Skin epidermis (tissue), 12 donors: ENCODE measurements around the gene TAPT1.
"Not testable (repeated sequence)": the region's sequence is repeated elsewhere in the genome, so short reads cannot be mapped to it uniquely, and the experiment has no call there.

Source experiments
- H3K27ac ChIP-seq, 21 experiments: fragments of 200-600 bp; sonication (generic) in 11 of 21; one replicate each; pipeline ENCODE4 v1.5.0; 2020; ENCODE audit warnings: mild to moderate bottlenecking in 3 of 21, inconsistent platforms in 2 of 21, moderate library complexity in 2 of 21
- H3K4me3 ChIP-seq, 7 experiments: fragments of 200-600 bp; sonication (generic) in 2 of 7; one replicate each; pipeline ENCODE4 v1.5.0; 2020; ENCODE audit warnings: inconsistent platforms in 2 of 7, mild to moderate bottlenecking in 2 of 7, moderate library complexity in 1 of 7

TAPT1 gene

DNA sequence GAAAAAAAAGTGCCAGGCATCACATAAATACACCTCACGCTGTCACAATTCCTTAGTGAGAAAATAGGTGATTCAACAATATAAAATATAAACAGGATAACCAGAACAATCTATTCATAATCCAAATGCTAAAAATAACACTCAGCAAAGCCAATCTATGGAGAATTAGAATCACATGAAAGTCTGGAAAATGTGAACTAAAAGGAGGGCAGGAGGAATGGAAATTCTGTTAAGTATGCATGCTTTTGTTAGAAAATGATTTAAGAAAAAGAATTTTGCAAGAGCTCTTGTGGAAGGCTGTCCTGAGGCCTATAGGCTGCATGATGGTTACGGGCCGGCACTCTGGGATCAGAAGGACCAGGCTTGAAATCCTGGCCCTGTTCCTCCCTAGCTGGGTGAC, 71.8 kb downstream of the TAPT1 start:
- Histone ChIP-seq H3K27ac (no peak overlapping the region), H3K4me3 (no peak overlapping the region)

DNA sequence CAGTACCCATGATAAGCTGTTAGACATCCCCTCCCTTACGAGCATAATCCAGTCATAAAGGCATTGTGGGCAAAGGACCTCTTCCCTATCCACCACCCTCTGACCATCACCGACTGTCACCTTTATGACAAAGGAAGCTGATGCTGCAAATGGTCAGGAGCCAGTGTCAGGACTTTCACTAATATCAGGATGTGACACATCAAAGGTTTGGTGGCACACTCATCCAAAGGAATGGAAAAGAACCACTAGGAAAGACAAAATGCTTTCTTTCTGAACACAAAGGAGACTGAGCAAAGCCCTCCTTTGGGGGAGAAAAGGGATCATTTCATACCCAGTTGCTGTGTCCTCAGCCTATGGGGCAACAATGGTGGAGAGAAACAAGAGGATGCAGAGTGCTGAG, 75.6 kb downstream of the TAPT1 start:
- Histone ChIP-seq H3K27ac (no peak overlapping the region), H3K4me3 (no peak overlapping the region)

DNA sequence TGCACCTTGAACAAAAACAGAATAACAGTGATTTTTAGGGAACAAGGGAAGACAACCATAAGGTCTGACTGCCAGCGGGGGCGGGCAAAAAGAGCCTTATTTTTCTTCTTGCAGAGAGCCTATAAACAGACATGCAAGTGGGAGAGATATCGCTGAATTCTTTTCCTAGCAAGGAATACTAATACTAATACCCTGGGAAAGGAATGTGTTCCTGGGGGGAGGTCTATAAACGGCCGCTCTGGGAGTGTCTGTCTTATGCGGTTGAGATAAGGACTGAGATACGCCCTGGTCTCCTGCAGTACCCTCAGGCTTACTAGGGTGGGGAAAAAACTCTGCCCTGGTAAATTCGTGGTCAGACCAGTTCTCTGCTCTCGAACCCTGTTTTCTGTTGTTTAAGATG, 81.4 kb downstream of the TAPT1 start:
- not testable (repeated sequence) for H3K4me3 ChIP-seq, H3K27ac ChIP-seq

DNA sequence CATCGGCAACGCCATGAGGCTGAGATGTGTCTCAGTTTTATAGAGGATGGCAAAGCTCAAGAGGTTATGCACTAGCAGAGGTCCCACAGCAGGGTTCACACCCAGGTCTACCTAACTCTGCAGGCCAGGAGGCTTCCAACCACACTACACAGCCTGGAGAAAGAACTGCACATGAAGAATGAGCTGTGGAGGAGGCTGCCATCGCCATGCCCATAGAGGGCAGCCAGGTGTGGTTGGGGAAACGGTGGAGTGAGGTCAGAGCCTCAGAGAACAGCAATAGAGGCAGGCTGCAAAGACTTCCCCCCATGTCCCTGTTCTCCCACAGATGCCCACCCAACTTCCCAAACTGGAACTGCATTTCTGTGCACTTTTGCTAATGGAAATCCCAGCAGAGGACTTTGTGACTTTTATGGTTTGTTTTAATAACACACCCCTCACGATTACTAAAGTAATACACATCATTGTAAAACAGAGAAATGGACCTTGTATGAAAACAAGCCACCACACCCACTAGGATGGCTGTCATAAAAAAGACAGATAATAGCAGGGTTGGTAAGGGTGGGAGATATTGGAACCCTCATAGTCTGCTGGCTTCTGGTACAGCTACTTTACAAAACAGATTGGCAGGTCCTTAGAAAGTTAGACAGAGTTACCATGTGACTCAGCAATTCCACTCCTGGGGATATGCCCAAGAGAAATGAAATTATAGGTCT, 83.5 kb downstream of the TAPT1 start:
- H3K4me3 ChIP-seq, result no peak overlapping the region
- H3K27ac ChIP-seq, result no peak overlapping the region

DNA sequence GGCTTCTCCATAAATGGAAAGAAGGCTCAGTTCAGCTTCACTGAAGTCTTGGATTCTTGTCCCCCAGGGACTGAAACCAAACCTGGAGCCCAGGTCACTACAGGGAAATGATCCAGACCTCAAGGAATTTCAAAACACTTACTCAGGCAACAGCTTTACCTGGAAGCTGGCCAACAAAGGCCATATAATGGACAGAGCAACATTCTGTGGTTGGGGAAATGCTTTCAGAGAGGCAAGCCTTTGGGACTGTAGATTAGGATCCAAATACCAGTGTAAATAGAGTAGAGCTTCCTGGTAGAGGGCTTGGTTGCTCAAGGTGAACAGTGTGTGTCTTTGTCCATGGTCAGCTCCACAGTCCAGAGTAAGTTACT, 85.4 kb downstream of the TAPT1 start:
- Histone ChIP-seq H3K27ac (no peak overlapping the region), H3K4me3 (no peak overlapping the region)

DNA sequence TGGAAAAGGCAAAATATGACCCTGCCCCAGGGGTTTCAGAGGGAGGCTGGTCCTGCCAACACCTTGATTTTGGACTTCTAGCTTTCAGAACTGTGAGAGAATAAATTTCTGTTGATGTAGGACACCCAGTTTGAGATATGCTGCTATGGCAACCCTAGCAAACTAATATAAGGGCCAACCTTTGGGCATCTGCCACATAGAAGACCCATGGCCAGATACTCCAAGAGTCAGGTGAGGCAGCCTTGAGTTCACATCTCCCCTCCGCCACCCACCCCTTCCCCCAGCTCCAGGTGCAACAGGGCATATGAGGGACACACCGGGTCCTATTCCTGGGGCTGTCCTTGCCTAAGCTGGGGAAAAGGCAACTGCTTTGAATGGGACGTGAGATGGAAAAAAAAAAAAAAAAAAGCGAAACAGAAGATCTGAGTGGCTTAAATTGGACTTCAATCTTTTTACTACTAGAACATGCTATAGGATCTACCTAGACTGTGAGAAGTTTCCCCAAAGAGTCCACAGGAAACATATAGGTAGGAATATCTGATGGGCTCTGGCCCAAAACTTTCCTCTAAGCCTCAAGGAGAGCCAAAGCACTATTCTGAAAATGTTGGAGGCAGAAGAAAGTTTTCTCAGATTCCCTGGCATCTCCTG, 85.9 kb downstream of the TAPT1 start:
- H3K4me3 ChIP-seq, result no peak overlapping the region
- no peak overlapping the region for H3K27ac ChIP-seq

DNA sequence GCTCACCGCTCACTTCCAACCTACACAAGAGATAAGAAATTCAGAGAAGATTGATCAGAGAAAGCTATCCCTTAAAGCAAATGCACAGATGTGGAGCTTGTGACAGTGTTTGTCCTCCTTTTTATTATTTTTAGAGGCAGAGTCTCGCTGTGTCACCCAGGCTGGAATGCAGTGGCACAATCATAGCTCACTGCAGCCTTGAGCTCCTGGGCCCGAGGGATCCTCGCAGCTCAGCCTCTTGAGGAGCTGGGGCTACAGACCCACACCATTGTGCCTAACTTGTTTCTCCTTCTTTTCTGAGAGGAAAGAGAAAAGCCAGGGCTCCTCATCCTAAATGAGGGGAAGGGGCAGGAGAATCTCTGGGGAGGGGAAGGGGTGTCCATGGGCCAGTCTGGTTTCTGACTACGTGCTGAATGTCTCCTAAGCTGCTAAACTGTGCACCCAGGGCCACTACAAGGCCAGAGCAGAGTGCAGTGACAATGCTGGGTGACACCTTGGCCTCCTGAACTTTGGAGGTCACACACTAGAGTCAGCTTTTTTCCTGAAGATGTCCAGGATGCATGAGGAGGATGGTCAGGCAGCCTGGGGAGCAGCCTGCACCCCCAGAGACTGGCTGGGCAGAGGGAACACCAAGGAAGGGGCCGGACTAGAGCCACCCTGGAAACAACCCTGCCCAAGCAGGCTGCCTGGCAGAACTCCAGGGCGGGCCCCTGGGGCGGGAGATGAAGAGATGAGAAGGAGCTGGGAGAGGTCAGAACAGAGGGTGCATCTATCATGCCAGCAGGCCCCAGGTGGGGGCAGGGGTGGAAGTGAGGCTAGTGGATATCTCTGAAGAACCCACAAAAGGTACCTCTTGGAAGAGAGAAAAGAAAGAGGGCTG, 87.0 kb downstream of the TAPT1 start:
- Histone ChIP-seq H3K4me3 (no peak overlapping the region), H3K27ac (no peak overlapping the region)

DNA sequence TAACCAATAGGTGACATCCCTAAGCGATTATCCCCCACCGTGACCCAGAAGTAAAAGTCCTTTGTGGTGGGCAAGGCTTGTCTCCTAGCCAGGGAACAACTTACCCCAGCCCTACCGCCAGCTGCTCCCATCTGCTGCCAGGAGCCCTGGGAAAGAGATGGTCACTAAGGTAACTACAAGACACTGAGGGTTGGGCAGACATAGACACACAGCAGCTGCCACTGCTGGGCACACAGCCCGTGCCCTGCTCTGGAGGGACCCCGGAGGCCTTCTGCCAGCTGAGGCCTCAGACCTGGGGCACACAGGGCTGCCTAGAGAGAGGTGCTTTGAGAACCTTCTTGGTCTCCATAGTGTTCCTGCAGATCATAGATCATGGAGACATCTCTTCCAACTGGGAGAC, 89.4 kb downstream of the TAPT1 start:
- no peak overlapping the region for H3K4me3 ChIP-seq

DNA sequence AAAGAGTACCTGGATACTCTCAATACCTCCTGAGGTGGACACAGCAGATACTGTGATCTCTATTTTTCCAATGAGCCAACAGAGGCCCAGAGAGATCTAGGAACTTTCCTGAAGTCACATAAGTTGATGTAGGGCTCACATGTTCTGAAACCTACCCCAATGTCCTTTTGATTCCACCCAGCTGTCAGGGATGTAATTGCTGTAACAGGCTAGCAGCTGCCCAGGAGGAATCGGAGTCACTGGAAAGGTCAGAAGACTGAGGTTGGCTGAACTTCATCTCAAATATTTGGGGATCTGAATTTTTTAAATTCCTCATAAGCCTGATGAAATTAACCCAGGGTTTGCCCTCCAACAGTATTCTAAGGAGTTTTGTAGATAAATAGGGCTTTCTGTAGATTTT, 90.0 kb downstream of the TAPT1 start:
- H3K4me3 ChIP-seq, result no peak overlapping the region
- no peak overlapping the region for H3K27ac ChIP-seq

More for the DNA sequence above, 89.4 kb downstream of the TAPT1 start:
- no peak overlapping the region for H3K27ac ChIP-seq

DNA sequence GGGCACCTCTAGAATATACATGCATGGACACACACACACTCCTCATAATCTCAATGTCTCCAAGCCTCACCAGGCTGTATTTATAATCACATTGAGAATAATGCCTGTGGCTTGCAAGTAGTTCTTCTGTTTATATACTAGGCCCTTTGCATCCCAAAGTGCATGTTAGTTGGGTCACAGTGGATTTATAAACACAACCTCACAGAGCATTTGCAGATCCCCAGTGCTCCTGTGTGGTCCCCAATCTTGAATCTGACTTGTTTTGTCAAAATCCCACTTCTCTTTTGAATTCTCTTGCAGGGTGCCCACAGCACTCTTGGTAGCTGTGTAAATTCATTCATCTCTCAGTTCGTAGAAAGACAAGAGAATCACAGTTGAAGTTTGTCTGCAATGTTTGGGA, 92.9 kb downstream of the TAPT1 start:
- H3K4me3 ChIP-seq, result no peak overlapping the region

DNA sequence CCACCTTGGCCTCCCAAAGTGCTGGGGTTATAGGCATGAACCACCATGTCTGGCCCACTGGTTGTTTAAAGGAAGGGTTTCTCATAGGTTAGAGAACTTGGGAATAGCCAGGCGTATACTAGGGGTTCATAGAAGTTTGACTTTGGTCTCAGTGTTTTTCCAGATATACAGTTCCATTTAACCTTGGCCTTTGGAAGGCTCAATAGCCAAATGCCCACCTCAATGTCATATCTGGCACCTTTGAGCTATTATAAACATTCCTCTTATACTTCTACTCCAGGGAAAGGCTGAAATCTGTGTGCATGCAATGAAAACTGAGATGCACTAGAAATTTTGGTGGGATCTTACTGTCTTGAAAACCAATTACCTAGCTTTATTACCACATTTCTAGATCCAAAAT, 95.0 kb downstream of the TAPT1 start:
- Histone ChIP-seq H3K27ac (no peak overlapping the region), H3K4me3 (no peak overlapping the region)

More for the DNA sequence above, 92.9 kb downstream of the TAPT1 start:
- H3K27ac ChIP-seq, result no peak overlapping the region

DNA sequence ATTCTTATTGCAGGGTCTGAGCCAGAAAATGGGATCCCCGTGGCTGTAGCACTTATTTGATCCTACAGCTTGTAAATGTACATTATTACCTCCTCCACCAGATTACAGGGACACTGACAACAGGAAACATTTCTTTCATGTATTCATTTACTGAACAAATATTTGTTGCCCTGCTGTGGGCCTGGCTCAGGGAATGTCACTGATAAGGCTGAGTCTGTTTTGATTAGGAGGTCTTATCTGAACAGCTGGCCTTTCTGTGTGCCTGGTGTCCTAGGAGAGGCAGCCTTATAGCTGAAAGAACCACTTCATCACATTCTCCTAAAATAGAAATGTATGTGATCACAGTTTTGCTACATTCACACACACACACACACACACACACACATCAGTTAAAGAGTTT, 96.9 kb downstream of the TAPT1 start:
- H3K27ac ChIP-seq, result no peak overlapping the region
- no peak overlapping the region for H3K4me3 ChIP-seq

DNA sequence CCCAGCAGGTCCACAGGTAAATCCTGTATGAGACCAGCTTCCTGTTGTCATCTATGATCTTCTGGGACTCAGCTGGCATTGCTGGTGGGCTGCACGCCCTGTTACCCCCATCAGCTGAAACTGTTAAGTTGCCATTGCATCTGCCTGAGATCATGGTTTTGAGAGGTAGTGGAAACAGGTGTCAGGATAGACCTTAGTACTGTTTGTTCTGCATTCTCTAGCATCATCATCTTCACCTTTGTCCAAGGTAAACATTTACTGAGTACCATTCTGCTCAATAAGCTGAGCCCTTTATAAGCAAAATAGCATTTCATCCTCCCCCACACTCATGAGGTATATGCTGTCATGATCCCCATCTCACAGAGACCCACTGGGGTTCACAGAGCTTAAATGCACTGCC, 99.6 kb downstream of the TAPT1 start:
- H3K4me3 ChIP-seq, result no peak overlapping the region
- no peak overlapping the region for H3K27ac ChIP-seq

DNA sequence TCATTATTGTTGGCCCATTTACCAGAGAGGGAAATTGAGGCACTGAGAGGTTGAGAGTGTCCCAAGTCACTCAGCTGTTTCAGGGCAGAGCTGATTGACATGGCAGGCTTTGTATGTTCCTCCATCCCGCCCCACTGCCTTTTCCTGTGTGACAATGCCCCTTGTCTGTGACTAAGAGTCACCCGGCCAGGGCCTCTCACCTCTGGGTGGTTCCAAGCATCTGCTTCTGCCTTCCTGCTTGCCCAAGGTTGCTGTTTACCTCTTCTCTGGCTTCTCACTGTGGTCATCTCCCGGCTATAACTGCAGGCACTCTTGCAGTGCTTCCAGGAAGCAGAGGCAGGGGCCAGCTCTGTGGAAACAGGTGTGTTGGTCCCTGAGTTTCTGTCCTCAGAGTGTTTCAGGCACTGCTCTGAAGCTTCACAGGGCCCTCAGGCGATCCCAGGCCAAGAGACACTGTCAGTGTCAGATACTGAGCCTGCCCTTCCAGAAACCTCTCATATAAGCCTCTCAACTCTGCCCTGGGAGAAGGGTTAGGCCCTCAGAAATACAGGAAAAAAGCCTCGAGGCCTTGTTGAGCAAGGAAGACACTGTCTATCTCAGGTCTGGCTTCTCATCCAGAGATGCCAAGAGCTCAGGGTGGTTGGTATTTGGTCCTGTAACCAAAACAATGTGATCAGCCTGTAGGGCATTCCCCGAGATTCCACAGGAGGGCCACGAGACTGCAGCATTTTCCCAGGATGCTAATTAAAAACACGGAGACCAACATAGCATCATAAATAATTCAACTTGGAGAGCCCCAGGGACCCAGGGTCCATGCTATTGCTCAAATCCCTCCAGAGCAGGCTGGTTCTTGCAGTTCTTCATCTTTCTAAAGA, 100.5 kb downstream of the TAPT1 start:
- no peak overlapping the region for H3K4me3 ChIP-seq
- H3K27ac ChIP-seq, result no peak overlapping the region

DNA sequence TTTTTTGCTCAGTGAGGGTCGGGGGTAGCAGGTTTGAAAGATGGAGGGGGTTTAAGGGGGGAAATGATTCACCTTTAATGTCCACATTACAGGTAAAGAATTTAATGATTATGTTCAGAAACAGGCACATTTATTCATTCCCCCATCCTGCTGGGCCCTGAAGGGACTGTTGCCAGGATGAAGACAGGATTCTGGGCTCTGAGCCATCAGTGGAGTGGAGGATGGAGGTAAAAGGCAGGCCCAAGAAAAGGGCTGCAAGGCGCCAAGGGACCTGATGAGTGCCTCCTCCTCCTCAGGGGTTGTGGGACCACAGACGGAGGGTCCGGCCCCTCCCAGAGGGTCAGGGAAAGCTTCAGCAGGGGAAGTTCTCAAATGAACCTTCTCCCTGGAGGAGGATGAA, 102.0 kb downstream of the TAPT1 start:
- H3K4me3 ChIP-seq, result no peak overlapping the region
- H3K27ac ChIP-seq, result no peak overlapping the region

DNA sequence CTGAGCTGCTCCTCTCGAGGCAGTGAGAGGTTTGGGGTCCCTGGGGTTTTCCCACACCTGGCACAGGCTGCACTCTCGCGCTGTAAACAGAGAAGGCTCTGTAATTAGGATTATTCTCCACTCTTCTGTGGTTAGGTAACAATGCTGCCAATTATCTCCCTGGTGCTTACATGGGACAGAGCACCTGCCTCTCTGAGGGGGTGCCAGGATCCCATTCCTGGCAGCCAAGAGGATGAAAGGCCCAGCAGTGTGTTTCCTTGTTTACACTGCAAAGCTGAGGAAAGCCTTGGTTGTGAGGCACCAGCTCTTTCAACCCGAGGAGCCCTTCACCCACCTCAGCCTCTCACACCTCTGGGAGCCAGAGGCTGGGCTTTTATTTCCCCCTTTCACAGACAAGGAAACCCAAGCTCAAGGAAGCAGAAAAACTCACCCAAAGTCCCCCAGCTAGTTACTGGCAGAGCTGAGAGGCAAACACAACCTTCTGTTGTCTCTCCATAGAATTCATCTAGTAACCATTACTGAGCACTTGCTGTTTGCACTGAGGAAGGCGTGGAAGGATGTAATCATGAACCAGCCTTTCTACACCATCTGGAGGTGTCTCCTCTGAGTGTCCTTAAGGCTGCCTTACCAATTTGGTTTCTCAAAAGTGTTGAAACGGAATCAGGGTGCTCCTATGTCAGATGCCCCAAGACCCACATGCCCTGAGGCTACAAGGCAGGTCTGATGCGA, 102.8 kb downstream of the TAPT1 start:
- Histone ChIP-seq H3K4me3 (no peak overlapping the region), H3K27ac (no peak overlapping the region)

DNA sequence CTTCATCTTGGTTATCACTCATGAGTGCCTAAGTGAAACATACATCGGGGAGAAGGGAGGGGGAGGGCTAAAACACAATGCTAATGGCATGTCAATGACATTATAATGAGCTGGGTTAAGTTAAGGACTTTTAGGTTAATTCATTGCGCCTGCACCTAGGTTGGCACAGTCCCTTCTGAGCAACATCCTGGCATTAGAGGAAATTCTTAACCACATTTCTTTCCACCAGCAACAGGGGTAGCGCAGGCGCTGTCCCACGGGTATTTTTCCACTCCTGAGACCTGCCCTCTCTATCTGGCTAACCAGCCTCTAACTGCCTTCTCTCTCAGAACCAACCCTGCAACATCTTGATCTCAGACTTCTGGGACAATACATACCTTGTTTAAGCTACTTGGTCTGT, 103.5 kb downstream of the TAPT1 start:
- H3K27ac ChIP-seq, result no peak overlapping the region

DNA sequence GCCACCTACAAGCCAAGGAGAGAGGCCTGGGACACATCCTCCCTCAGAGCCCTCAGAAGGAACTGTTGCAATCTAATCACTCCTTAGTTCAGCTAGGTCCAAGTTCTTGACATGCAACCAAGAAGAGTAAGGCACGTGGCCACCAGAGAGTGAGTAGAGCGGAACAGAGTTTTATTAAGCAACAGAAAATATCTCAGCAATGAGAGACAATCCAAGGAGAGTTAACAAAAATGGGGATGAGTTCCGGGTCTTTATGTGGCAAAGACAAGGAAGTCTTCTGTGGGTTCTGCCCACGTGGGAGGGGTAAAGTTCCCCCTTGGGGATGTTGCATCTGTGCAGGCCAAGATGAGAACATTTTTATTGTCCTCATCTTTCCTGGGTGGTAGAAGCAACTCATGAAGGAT, 104.0 kb downstream of the TAPT1 start:
- Histone ChIP-seq H3K4me3 (no peak overlapping the region), H3K27ac (no peak overlapping the region)

More for the DNA sequence above, 103.5 kb downstream of the TAPT1 start:
- no peak overlapping the region for H3K4me3 ChIP-seq

DNA sequence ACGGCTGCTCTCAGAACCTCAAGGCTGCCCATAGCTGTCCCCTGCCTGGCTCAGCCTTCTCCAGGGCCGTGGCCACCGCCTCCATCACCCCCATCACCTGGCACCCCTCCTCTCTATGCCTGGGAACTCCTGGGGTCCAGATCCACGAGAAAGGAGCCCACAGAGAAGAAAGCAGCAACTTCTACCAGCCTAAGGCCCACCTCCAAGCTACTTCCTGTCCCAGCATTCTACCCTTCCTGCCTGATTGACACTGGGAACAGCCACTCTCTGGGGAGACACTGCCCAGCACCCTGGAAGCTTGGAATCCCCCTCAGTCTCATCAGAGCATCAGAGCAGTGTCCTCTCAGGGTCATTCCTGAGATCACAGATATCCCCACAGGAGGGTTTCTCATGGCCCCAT, 105.6 kb downstream of the TAPT1 start:
- no peak overlapping the region for H3K4me3 ChIP-seq
- H3K27ac ChIP-seq, result no peak overlapping the region
